GM06990 (cell line): Measurements from ENCODE around the gene DNAH8.

Source experiments
- DNase-seq: peaks from one replicate; pipeline ENCODE4 v3.0.0-alpha.2; 2011; ENCODE audit not compliant: insufficient read length; ENCODE audit errors: extremely low read depth
- H3K27me3 ChIP-seq: replicated peaks from 2 replicates; pipeline ENCODE4 v1.6.0; 2011; ENCODE audit warnings: low read length; ENCODE audit not compliant: control insufficient read depth, insufficient read depth
- H3K36me3 ChIP-seq: 2 replicates; pipeline ENCODE4 v1.5.1; 2011; ENCODE audit warnings: low read length; ENCODE audit not compliant: control insufficient read depth, insufficient read depth
- H3K4me3 ChIP-seq: replicated peaks from 2 replicates; pipeline ENCODE4 v1.5.1; 2011; ENCODE audit warnings: low read depth, mild to moderate bottlenecking, control low read depth, low read length
- CTCF ChIP-seq: IDR thresholded peaks from 2 replicates; pipeline ENCODE4 v1.5.1; 2011; ENCODE audit warnings: low read length, control low read depth, mild to moderate bottlenecking, inconsistent platforms; ENCODE audit not compliant: insufficient read depth, poor library complexity, severe bottlenecking

Gene DNAH8

GRCh38 chr6:38708496-38708895 lies 6.6 kb upstream of the DNAH8 start:
- no peaks in the 10 kb centered on the region for H3K36me3 ChIP-seq
- H3K4me3 ChIP-seq: no peak overlapping the region
- H3K27me3 ChIP-seq: no peaks in the 10 kb centered on the region
- DNase-seq: no peak
- TF ChIP-seq CTCF: no peak

GRCh38 chr6:38713812-38714211 lies 1.3 kb upstream of the DNAH8 start:
- no peak overlapping the region for H3K4me3 ChIP-seq
- TF ChIP-seq CTCF: no peak
- no peaks in the 10 kb centered on the region; the same call in 1 of the 2 replicates for H3K27me3 ChIP-seq
- no peaks in the 10 kb centered on the region for H3K36me3 ChIP-seq
- DNase-seq: no peak

GRCh38 chr6:38714239-38715015 lies 684 bp upstream of the DNAH8 start:
- no peak for TF ChIP-seq CTCF
- no peaks in the 10 kb centered on the region for H3K36me3 ChIP-seq
- no peak overlapping the region for H3K4me3 ChIP-seq
- no peak for DNase-seq
- H3K27me3 ChIP-seq: no peaks in the 10 kb centered on the region; the same call in 1 of the 2 replicates

- DNase-seq: no peak
- H3K36me3 ChIP-seq: no peaks in the 10 kb centered on the region
- H3K4me3 ChIP-seq: no peak overlapping the region
- no peak for TF ChIP-seq CTCF
- no peaks in the 10 kb centered on the region; the same call in 1 of the 2 replicates for H3K27me3 ChIP-seq
These were observed 1.7 kb downstream of the DNAH8 start for GRCh38 chr6:38716825-38717224.

- H3K27me3 ChIP-seq: no peaks in the 10 kb centered on the region; the same call in 1 of the 2 replicates
- no peak for DNase-seq
- no peaks in the 10 kb centered on the region for H3K36me3 ChIP-seq
- H3K4me3 ChIP-seq: no peak overlapping the region
- TF ChIP-seq CTCF: no peak
These were observed 4.2 kb downstream of the DNAH8 start for GRCh38 chr6:38719358-38719757.
